Measurements from ENCODE around the gene TRIP12. TPM values are rescaled to one million over a fixed set of nuclear protein-coding genes. Genes with fewer than 3 reads are reported as not detected.
"Not testable (repeated sequence)": the region's sequence is repeated elsewhere in the genome, so short reads cannot be mapped to it uniquely, and the experiment has no call there.

Gene TRIP12
- total RNA-seq, 3 donors from 2014 or later, result 211 to 227 (median 221) TPM

DNA sequence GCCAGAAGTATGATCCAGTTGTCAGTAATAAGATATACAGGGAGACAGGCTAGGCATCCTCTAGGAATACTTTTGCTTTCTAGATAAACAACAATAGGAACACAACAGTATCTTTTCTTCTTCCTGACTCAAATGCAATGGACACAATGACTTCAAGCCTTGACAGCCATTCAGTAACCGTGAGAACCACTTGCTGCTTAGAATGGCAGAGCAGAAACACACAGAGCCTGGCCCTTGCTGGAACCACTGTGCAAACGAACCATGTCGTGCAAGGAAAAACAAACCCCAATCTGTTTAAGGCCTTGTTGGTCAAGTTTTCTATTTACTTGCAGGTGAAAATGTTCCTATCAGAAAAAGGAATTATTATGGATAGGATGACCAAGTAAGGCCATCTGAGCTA is 18.8 kb downstream of the TRIP12 start:
- no peaks in the 10 kb centered on the region for H3K9me3 Mint-ChIP-seq
- peaks cover 16% of the 10 kb centered on the region for H3K36me3 Mint-ChIP-seq (ENCODE audit: insufficient read depth)
- H3K4me3 Mint-ChIP-seq, result no peak overlapping the region
- no peaks in the 10 kb centered on the region for H3K27me3 Mint-ChIP-seq (ENCODE audit: low read depth)
- DNase-seq, result no peak
- no peak for ATAC-seq
- H3K4me1 Mint-ChIP-seq (ENCODE audit: low read depth), result peaks cover 51% of the 10 kb centered on the region

DNA sequence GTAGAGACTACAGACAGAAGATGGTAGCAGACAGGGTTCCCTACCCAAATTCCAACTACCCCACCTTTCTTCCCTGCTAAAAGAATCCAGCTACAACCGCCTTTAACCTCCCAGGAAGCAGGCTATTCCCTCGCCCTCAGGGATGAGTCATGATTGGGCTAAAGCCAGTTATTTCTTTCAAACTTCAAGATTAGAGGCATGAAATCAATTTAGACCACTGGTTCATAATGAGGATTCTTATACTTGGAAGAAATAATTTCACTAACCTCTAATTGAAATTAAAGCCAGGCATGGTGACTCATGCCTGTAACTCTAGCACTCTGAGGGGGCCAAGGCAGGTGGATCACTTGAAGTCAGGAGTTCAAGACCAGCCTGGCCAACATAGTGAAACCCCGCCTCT is 20.0 kb downstream of the TRIP12 start:
- Mint-ChIP-seq H3K36me3 (ENCODE audit: insufficient read depth) (peaks cover 14% of the 10 kb centered on the region), H3K4me3 (no peak overlapping the region), H3K4me1 (ENCODE audit: low read depth) (peaks cover 56% of the 10 kb centered on the region), H3K9me3 (no peaks in the 10 kb centered on the region), H3K27me3 (ENCODE audit: low read depth) (no peaks in the 10 kb centered on the region)
- DNase-seq (no peak), ATAC-seq (no peak)

- not testable (repeated sequence) for H3K4me3 Mint-ChIP-seq; ATAC-seq; DNase-seq; H3K9me3 Mint-ChIP-seq; H3K27me3 Mint-ChIP-seq (ENCODE audit: low read depth)
- Mint-ChIP-seq H3K36me3 (ENCODE audit: insufficient read depth) (peaks cover 14% of the 10 kb centered on the region), H3K4me1 (ENCODE audit: low read depth) (peaks cover 61% of the 10 kb centered on the region)
These were observed 21.3 kb downstream of the TRIP12 start for GRCh38 chr2:229900514-229900913.

DNA sequence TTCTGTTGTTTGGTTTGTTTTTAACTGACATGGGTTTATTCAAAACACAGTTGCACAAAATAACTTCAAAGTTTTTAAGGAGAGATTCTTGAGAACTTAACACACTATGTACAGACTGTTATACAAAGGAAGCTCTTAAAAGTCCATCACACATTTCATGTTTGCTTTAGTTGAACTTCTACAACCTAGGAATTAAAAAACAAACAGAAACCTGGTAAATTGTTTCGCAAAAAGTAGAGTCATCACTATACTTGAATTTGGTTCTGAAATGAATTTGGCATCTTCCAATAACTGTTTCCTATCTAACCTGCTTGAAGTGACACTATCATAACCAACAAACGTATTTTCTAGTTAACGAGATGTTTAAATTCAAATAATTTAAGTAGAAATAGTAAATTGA is 21.8 kb downstream of the TRIP12 start:
- Mint-ChIP-seq H3K27me3 (ENCODE audit: low read depth) (no peaks in the 10 kb centered on the region), H3K4me1 (ENCODE audit: low read depth) (peaks cover 57% of the 10 kb centered on the region), H3K36me3 (ENCODE audit: insufficient read depth) (peaks cover 14% of the 10 kb centered on the region), H3K9me3 (no peaks in the 10 kb centered on the region), H3K4me3 (no peak overlapping the region)
- DNase-seq, result no peak
- peak in 1 of 2 donors; percentile 28 for ATAC-seq

DNA sequence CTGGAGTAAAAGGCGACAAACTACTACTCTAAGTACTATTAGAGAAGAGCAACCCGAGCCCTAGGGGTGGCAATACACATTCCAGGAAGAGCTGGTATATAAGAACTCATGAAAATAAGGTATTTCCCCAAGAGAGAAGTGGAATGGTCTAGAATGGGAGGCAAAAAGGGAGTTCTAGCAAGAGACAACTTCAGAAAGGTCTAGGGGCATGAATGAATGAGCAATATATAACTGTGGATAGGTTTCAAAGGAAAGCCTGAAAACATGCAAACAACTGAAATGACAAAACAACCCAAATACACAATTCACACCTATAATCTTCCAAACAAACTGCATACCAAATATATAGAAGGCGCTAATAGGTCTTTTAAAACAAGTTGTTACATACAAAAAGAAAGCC is 22.2 kb downstream of the TRIP12 start:
- Mint-ChIP-seq H3K4me3 (no peak overlapping the region), H3K36me3 (ENCODE audit: insufficient read depth) (peaks cover 14% of the 10 kb centered on the region), H3K4me1 (ENCODE audit: low read depth) (peaks cover 61% of the 10 kb centered on the region), H3K9me3 (no peaks in the 10 kb centered on the region), H3K27me3 (ENCODE audit: low read depth) (no peaks in the 10 kb centered on the region)
- no peak for DNase-seq
- no peak for ATAC-seq

GRCh38 chr2:229896857-229897256 is 25.0 kb downstream of the TRIP12 start:
- Mint-ChIP-seq H3K4me1 (ENCODE audit: low read depth) (peaks cover 64% of the 10 kb centered on the region), H3K9me3 (no peaks in the 10 kb centered on the region), H3K27me3 (ENCODE audit: low read depth) (no peaks in the 10 kb centered on the region), H3K36me3 (ENCODE audit: insufficient read depth) (peaks cover 16% of the 10 kb centered on the region), H3K4me3 (no peak overlapping the region)
- ATAC-seq (no peak), DNase-seq (no peak)

DNA sequence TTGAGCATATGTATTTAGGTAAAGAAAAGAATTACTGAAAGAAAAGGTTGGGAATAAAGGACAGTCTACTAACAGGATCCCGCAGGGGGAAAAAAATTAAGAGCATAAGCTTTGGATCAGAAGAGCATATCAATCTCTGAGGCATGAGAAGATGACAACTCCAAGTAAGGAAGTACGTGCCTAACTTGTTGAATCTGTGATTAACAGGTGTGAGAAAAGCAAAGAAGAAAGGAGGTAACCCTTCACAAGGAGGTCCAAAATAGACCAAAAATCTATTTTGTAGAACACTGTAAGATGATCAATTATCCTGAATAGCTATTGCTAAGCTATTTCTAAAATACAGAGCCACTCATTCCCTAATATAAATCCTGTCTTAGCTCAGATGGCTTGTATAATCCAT is 32.8 kb downstream of the TRIP12 start:
- DNase-seq (no peak), ATAC-seq (no peak)
- Mint-ChIP-seq H3K27me3 (ENCODE audit: low read depth) (no peaks in the 10 kb centered on the region), H3K4me3 (no peak overlapping the region), H3K4me1 (ENCODE audit: low read depth) (peaks cover 52% of the 10 kb centered on the region), H3K9me3 (no peaks in the 10 kb centered on the region), H3K36me3 (ENCODE audit: insufficient read depth) (peaks cover 19% of the 10 kb centered on the region)

DNA sequence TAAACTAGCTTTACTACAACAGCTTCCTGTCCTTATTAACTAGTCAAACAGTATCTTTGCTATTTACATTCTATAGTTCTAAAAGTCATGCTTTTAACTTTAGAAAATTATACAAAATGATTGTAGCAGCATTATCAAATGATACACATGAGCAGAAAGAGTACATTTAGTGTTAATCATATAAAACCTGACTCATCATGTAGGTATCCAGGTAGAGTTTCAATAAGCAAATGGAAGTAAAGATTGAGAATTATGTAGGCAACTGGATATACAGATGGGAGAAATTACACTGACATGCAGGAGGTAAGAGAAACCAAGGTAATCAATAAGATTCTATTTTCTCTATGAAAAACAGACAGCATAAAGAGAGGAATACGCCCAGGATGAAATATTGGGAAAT is 33.8 kb downstream of the TRIP12 start:
- Mint-ChIP-seq H3K36me3 (ENCODE audit: insufficient read depth) (peaks cover 12% of the 10 kb centered on the region), H3K9me3 (no peaks in the 10 kb centered on the region), H3K4me3 (no peak overlapping the region), H3K27me3 (ENCODE audit: low read depth) (no peaks in the 10 kb centered on the region), H3K4me1 (ENCODE audit: low read depth) (peaks cover 52% of the 10 kb centered on the region)
- no peak for DNase-seq
- no peak for ATAC-seq

- no peaks in the 10 kb centered on the region for H3K9me3 Mint-ChIP-seq
- no peak for DNase-seq
- peaks cover 54% of the 10 kb centered on the region for H3K4me1 Mint-ChIP-seq (ENCODE audit: low read depth)
- peak in 1 of 2 donors; percentile 35 for ATAC-seq
- H3K4me3 Mint-ChIP-seq, result no peak overlapping the region
- peaks cover 10% of the 10 kb centered on the region for H3K36me3 Mint-ChIP-seq (ENCODE audit: insufficient read depth)
- H3K27me3 Mint-ChIP-seq (ENCODE audit: low read depth), result no peaks in the 10 kb centered on the region
These were observed 34.4 kb downstream of the TRIP12 start for GRCh38 chr2:229887441-229887840.

- Mint-ChIP-seq H3K9me3 (no peaks in the 10 kb centered on the region), H3K4me1 (ENCODE audit: low read depth) (peaks cover 54% of the 10 kb centered on the region), H3K36me3 (ENCODE audit: insufficient read depth) (peaks cover 9% of the 10 kb centered on the region), H3K4me3 (no peak overlapping the region), H3K27me3 (ENCODE audit: low read depth) (no peaks in the 10 kb centered on the region)
- peak; percentile 53 to 59 for ATAC-seq
- no peak for DNase-seq
These were observed 36.8 kb downstream of the TRIP12 start for GRCh38 chr2:229884775-229885699.

- ATAC-seq, result peak in 1 of 2 donors; percentile 28
- Mint-ChIP-seq H3K4me3 (no peak overlapping the region), H3K4me1 (ENCODE audit: low read depth) (peaks cover 39% of the 10 kb centered on the region)
These were observed 39.2 kb downstream of the TRIP12 start for GRCh38 chr2:229882583-229882982.

GRCh38 chr2:229880892-229881586 is 40.8 kb downstream of the TRIP12 start:
- Mint-ChIP-seq H3K4me3 (no peak overlapping the region), H3K36me3 (ENCODE audit: insufficient read depth) (peaks cover 22% of the 10 kb centered on the region), H3K9me3 (no peaks in the 10 kb centered on the region), H3K27me3 (ENCODE audit: low read depth) (no peaks in the 10 kb centered on the region), H3K4me1 (ENCODE audit: low read depth) (peaks cover 36% of the 10 kb centered on the region)
- no peak for ATAC-seq
- no peak for DNase-seq

More at GRCh38 chr2:229882583-229882982, 39.2 kb downstream of the TRIP12 start:
- no peak for DNase-seq
- Mint-ChIP-seq H3K27me3 (ENCODE audit: low read depth) (no peaks in the 10 kb centered on the region), H3K9me3 (no peaks in the 10 kb centered on the region), H3K36me3 (ENCODE audit: insufficient read depth) (peaks cover 17% of the 10 kb centered on the region)

- H3K27me3 Mint-ChIP-seq (ENCODE audit: low read depth), result no peaks in the 10 kb centered on the region
- H3K9me3 Mint-ChIP-seq, result no peaks in the 10 kb centered on the region
- no peak overlapping the region for H3K4me3 Mint-ChIP-seq
- no peak for ATAC-seq
- peaks cover 25% of the 10 kb centered on the region for H3K36me3 Mint-ChIP-seq (ENCODE audit: insufficient read depth)
- H3K4me1 Mint-ChIP-seq (ENCODE audit: low read depth), result peaks cover 29% of the 10 kb centered on the region
- DNase-seq, result no peak
These were observed 42.4 kb downstream of the TRIP12 start for GRCh38 chr2:229879191-229879950.

- H3K36me3 Mint-ChIP-seq (ENCODE audit: insufficient read depth), result peaks cover 36% of the 10 kb centered on the region
- no peak overlapping the region for H3K4me3 Mint-ChIP-seq
- H3K27me3 Mint-ChIP-seq (ENCODE audit: low read depth), result no peaks in the 10 kb centered on the region
- DNase-seq (no peak), ATAC-seq (no peak)
- H3K4me1 Mint-ChIP-seq (ENCODE audit: low read depth), result peaks cover 31% of the 10 kb centered on the region
- H3K9me3 Mint-ChIP-seq, result no peaks in the 10 kb centered on the region
These were observed 46.3 kb downstream of the TRIP12 start for GRCh38 chr2:229875549-229875948.

Measured in activated T-cell treated with anti-CD3 and anti-CD28 coated beads, Interleukin-2, amount 50 U/mL, for 4 hours (primary cell).